PC-9 (cell line): ENCODE results near the gene CMIP. TPM values are rescaled to one million over a fixed set of nuclear protein-coding genes. Genes with fewer than 3 reads are reported as not detected.

Experiments
- BruUV-seq: library from RNA; stranded (reverse); fragments of 400-500 nt; replicated peaks from 2 replicates; lab custom pipeline; 2021; lab: Mats Ljungman, UMichigan
- CTCF ChIA-PET: fragments of 300-600 bp; sonication (Branson Sonifier 250); formaldehyde crosslinking; loops from one replicate; lab custom pipeline; 2022; ENCODE audit warnings: antibody characterized with exemption; lab: Charles Lee
- POLR2A ChIA-PET: fragments of 300-600 bp; sonication (Branson Sonifier 250); formaldehyde crosslinking; loops from one replicate; lab custom pipeline; 2022; ENCODE audit warnings: antibody characterized with exemption; ENCODE audit not compliant: unreplicated experiment; lab: Charles Lee
- DNase-seq, 2 experiments: peaks; one replicate each; pipeline versions ENCODE4 v3.0.0 to v3.0.0-alpha.2; 2015 to 2022; ENCODE audit warnings: mixed read lengths in 1 of 2
- H2AFZ ChIP-seq: fragments of 200-600 bp; sonication (generic); 2 replicates; pipeline ENCODE4 v1.8.1; 2017; ENCODE audit warnings: antibody characterized with exemption
- H3F3A ChIP-seq: fragments of 200-600 bp; sonication (generic); 2 replicates; pipeline ENCODE4 v1.8.1; 2017; ENCODE audit warnings: antibody characterized with exemption, mild to moderate bottlenecking, low read depth; ENCODE audit not compliant: insufficient read depth
- H3K27ac ChIP-seq: fragments of 200-600 bp; sonication (generic); 2 replicates; pipeline ENCODE4 v1.6.1; 2016; ENCODE audit warnings: mixed run types
- H3K27me3 ChIP-seq: fragments of 200-600 bp; sonication (generic); 2 replicates; pipeline ENCODE4 v1.6.1; 2016; ENCODE audit warnings: low read depth, mixed run types; ENCODE audit not compliant: insufficient read depth
- H3K36me3 ChIP-seq: fragments of 200-600 bp; sonication (generic); 2 replicates; pipeline ENCODE4 v1.6.1; 2016; ENCODE audit warnings: low read depth, mixed run types
- H3K4me1 ChIP-seq: fragments of 200-600 bp; sonication (generic); replicated peaks from 2 replicates; pipeline ENCODE4 v1.6.1; 2016; ENCODE audit warnings: mixed run types; ENCODE audit not compliant: insufficient read depth
- H3K4me2 ChIP-seq: fragments of 200-600 bp; sonication (generic); 2 replicates; pipeline ENCODE4 v1.6.1; 2017; ENCODE audit warnings: mixed run types
- H3K4me3 ChIP-seq: fragments of 200-600 bp; sonication (generic); 2 replicates; pipeline ENCODE4 v1.6.1; 2016; ENCODE audit warnings: mixed run types
- H3K79me2 ChIP-seq: fragments of 200-600 bp; sonication (generic); 2 replicates; pipeline ENCODE4 v1.6.1; 2017; ENCODE audit warnings: low read depth, mixed run types
- H3K9me2 ChIP-seq: fragments of 200-600 bp; sonication (generic); 2 replicates; pipeline ENCODE4 v1.8.1; 2017; ENCODE audit warnings: mild to moderate bottlenecking; ENCODE audit not compliant: insufficient read depth
- H3K9me3 ChIP-seq: fragments of 200-600 bp; sonication (generic); 2 replicates; pipeline ENCODE4 v1.8.1; 2016; ENCODE audit warnings: low read depth; ENCODE audit not compliant: insufficient read depth
- H4K20me1 ChIP-seq: fragments of 200-600 bp; sonication (generic); 2 replicates; pipeline ENCODE4 v1.8.1; 2017; ENCODE audit not compliant: insufficient read depth
- EZH2 ChIP-seq: fragments of 200-600 bp; sonication (generic); IDR thresholded peaks from 2 replicates; pipeline ENCODE4 v1.8.0; 2017; ENCODE audit warnings: antibody characterized with exemption, low read depth
- intact Hi-C: fragments of 100-400 bp; cut with micrococcal nuclease; formaldehyde crosslinking; loops from one replicate; pipeline ENCODE4 v1.10.0; 2022; ENCODE audit not compliant: unreplicated experiment
- total RNA-seq: library from RNA; stranded (reverse); gene quantifications from 2 replicates; pipeline ENCODE4 v1.2.3, GENCODE V29; 2021
- TF ChIP-seq, protein P1 (sequence below): fragments of 200-600 bp; sonication (generic); conservative IDR thresholded peaks from 2 replicates; pipeline ENCODE4 v1.6.1; 2017; ENCODE audit warnings: mixed run types, antibody characterized with exemption, mild to moderate bottlenecking, moderate library complexity

CMIP gene
- total RNA-seq, 1 experiment from 2014 or later, result 96.6 TPM

- TF ChIP-seq, protein P1, sequence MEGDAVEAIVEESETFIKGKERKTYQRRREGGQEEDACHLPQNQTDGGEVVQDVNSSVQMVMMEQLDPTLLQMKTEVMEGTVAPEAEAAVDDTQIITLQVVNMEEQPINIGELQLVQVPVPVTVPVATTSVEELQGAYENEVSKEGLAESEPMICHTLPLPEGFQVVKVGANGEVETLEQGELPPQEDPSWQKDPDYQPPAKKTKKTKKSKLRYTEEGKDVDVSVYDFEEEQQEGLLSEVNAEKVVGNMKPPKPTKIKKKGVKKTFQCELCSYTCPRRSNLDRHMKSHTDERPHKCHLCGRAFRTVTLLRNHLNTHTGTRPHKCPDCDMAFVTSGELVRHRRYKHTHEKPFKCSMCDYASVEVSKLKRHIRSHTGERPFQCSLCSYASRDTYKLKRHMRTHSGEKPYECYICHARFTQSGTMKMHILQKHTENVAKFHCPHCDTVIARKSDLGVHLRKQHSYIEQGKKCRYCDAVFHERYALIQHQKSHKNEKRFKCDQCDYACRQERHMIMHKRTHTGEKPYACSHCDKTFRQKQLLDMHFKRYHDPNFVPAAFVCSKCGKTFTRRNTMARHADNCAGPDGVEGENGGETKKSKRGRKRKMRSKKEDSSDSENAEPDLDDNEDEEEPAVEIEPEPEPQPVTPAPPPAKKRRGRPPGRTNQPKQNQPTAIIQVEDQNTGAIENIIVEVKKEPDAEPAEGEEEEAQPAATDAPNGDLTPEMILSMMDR, result no peak
- TF ChIP-seq EZH2, result no peak
Observed at GRCh38 chr16:81549547-81550431, 105.2 kb downstream of the CMIP start.

DNA sequence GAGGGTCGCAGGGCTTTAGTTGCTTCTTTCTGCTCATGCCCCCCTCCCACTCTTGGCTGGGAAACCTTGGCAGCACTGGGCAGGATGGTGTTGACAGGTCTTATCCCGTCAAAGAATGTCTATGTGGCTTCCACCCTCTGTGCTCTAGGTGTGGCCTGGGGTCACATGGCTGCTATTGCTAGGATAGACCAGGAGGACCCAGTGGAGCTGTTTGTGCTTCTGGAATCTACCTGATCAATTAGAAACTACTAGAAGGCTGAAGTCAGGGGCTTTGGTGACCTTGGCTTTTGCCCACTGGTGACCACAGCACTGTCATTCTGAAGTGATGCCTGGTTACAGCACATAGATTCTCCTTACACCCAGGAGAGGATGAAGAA lies 105.8 kb downstream of the CMIP start:
- H3F3A ChIP-seq, result no peaks in the 10 kb centered on the region; the same call in 1 of the 2 replicates
- TF ChIP-seq, protein P1, result no peak
- TF ChIP-seq EZH2, result no peak
- H3K9me2 ChIP-seq, result no peaks in the 10 kb centered on the region
- H3K36me3 ChIP-seq, result no peaks in the 10 kb centered on the region
- no peaks in the 10 kb centered on the region for H3K27me3 ChIP-seq
- BruUV-seq, result no TSS peak
- intact Hi-C loops, result no loop called here
- H3K27ac ChIP-seq, result no peak overlapping the region
- ChIA-PET CTCF (no interaction called here), POLR2A (no interaction called here)
- H3K4me1 ChIP-seq, result no peaks in the 10 kb centered on the region
- DNase-seq, result no peak
- H3K79me2 ChIP-seq, result peaks cover 87% of the 10 kb centered on the region
- no peak overlapping the region for H3K4me2 ChIP-seq
- H4K20me1 ChIP-seq, result peaks cover 43% of the 10 kb centered on the region
- no peak overlapping the region for H2AFZ ChIP-seq
- no peaks in the 10 kb centered on the region for H3K9me3 ChIP-seq
- H3K4me3 ChIP-seq, result no peak overlapping the region

More at GRCh38 chr16:81549547-81550431, 105.2 kb downstream of the CMIP start:
- no peaks in the 10 kb centered on the region; the same call in 1 of the 2 replicates for H3F3A ChIP-seq
- intact Hi-C loops, result no loop called here
- H3K36me3 ChIP-seq, result no peaks in the 10 kb centered on the region
- no peak overlapping the region for H3K4me3 ChIP-seq
- peaks cover 88% of the 10 kb centered on the region for H3K79me2 ChIP-seq
- DNase-seq, result no peak
- no peak overlapping the region for H2AFZ ChIP-seq
- no peaks in the 10 kb centered on the region for H3K27me3 ChIP-seq
- no peaks in the 10 kb centered on the region for H3K9me3 ChIP-seq
- ChIA-PET CTCF (no interaction called here), POLR2A (no interaction called here)
- H4K20me1 ChIP-seq, result peaks cover 49% of the 10 kb centered on the region
- H3K9me2 ChIP-seq, result no peaks in the 10 kb centered on the region
- H3K4me1 ChIP-seq, result no peaks in the 10 kb centered on the region
- BruUV-seq, result no TSS peak
- H3K4me2 ChIP-seq, result no peak overlapping the region
- H3K27ac ChIP-seq, result no peak overlapping the region

DNA sequence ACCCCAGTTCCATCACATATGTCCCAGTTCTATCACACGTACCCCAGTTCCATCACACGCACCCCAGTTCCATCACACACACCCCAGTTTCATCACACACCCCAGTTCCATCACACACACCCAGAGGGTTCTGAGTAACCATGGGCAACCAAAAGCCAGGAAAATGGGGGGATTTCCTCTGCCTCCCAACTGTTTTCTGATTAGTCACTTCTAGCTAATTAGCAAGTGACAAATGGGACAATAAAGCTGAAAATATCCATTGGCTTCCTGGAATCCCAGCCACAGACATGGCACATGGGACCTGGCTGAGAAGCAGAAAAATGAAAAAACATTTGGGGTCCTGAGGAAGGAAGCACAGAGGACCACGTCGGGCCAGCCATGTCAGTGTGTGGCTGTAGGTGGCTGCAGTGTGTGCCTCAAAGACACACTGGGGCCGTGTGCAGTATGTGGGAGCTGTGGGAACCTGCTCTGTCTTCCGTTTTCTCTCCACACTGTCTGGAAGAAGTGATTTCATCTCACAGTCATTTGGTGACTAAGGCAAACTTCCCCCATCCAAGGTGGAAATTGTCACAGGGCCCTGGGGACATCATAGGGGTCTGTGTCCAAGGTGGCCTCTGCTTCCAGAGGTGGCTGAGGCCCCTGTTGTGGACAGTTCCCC lies 106.7 kb downstream of the CMIP start:
- H3F3A ChIP-seq, result no peaks in the 10 kb centered on the region; the same call in 1 of the 2 replicates
- no peak overlapping the region for H3K4me2 ChIP-seq
- ChIA-PET POLR2A (interaction anchor here (0.6 kb wide), 1 partner anchor 11 kb away, joined by 3 read pairs; no protein-coding TSS in a partner anchor), CTCF (no interaction called here)
- H3K27ac ChIP-seq, result no peak overlapping the region
- no peak overlapping the region for H3K4me3 ChIP-seq
- no peaks in the 10 kb centered on the region for H3K36me3 ChIP-seq
- H2AFZ ChIP-seq, result no peak overlapping the region
- H3K4me1 ChIP-seq, result no peaks in the 10 kb centered on the region
- DNase-seq, result no peak
- H3K27me3 ChIP-seq, result no peaks in the 10 kb centered on the region
- intact Hi-C loops, result no loop called here
- peaks cover 87% of the 10 kb centered on the region for H3K79me2 ChIP-seq
- peaks cover 41% of the 10 kb centered on the region for H4K20me1 ChIP-seq
- no peaks in the 10 kb centered on the region for H3K9me3 ChIP-seq
- no TSS peak for BruUV-seq
- TF ChIP-seq, protein P1, result no peak
- TF ChIP-seq EZH2, result no peak
- no peaks in the 10 kb centered on the region for H3K9me2 ChIP-seq
